Prostate gland (tissue), 2 donors: ENCODE measurements around the gene XPO6. TPM values are rescaled to one million over a fixed set of nuclear protein-coding genes. Genes with fewer than 3 reads are reported as not detected.
A peak's percentile ranks its signal among the peaks of the same experiment; 100 is the strongest.

Experiments
- DNase-seq: peaks from one replicate; pipeline ENCODE4 v3.0.0-alpha.2; 2019; ENCODE audit warnings: low spot score
- H3K27ac ChIP-seq, 2 donors: fragments of 200-600 bp; sonication (generic); 2 replicates each; pipeline ENCODE4 v1.5.1; 2017 to 2019
- H3K27me3 ChIP-seq: fragments of 200-600 bp; sonication (generic); replicated peaks from 2 replicates; pipeline ENCODE4 v1.5.1; 2019; ENCODE audit not compliant: insufficient read depth
- H3K36me3 ChIP-seq, 2 donors: fragments of 200-600 bp; sonication (generic); 1 replicate in 1 of 2; 2 replicates in 1 of 2; pipeline versions ENCODE4 v1.5.1 to v1.8.1; 2017 to 2019
- H3K4me1 ChIP-seq: fragments of 200-600 bp; sonication (generic); replicated peaks from 2 replicates; pipeline ENCODE4 v1.5.1; 2019
- H3K4me3 ChIP-seq, 2 donors: fragments of 200-600 bp; sonication (generic); 2 replicates each; pipeline ENCODE4 v1.5.1; 2017 to 2019
- H3K9me3 ChIP-seq: fragments of 200-600 bp; sonication (generic); 2 replicates; pipeline ENCODE4 v1.5.1; 2017
- POLR2A ChIP-seq: fragments of 450-650 bp; IDR thresholded peaks from one replicate; pipeline ENCODE4 v1.6.1; 2016; ENCODE audit warnings: antibody characterized with exemption, mild to moderate bottlenecking
- POLR2AphosphoS5 ChIP-seq: sonication (generic); formaldehyde crosslinking; IDR thresholded peaks from one replicate; pipeline ENCODE4 v1.6.1; 2017; ENCODE audit warnings: antibody characterized with exemption
- WGBS: methylation state at CpG from one replicate; pipeline ENCODE4 v1.1.5; 2018; 5-methylcytosine and 5-hydroxymethylcytosine counted together
- intact Hi-C: fragments of 100-400 bp; cut with DNase I; formaldehyde crosslinking; loops from one replicate; pipeline ENCODE4 v1.14.2; 2022
- total RNA-seq, 2 donors: library from RNA; depleted of rRNA; stranded (reverse); fragments of >200 nt; gene quantifications; one replicate each; pipeline ENCODE4 v1.1.0, GENCODE V29; 2016
- TF ChIP-seq, protein P1 (sequence below), 4 experiments: fragments of 200-600 bp in 2 of 4; fragments of 450-650 bp in 2 of 4; sonication (generic) in 2 of 4; IDR thresholded peaks; 1 replicate in 3 of 4; 2 replicates in 1 of 4; pipeline ENCODE4 v1.5.1; 2016 to 2019; ENCODE audit warnings: antibody characterized with exemption in 4 of 4, mild to moderate bottlenecking in 2 of 4, moderate library complexity in 2 of 4

XPO6 gene
- total RNA-seq, 2 donors from 2014 or later = 51.1 to 145 TPM

DNA sequence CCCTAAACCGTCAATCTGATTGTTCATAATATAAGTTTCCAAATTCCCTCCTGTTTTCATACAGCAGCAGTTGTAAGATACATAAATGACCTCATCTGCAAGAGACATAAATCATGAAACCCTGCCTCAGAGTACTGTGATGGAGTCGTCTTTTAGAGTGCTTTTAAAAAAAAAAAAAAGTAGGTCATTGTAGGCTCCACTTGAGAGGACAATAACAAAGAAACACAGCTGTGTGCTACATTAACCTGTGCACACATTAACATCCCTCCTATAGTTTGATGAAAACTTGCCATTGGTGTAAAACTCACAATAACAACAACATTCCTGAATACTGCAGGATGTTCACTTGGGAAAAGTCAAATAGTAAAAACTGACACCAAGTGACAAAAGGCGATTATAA lies 56.5 kb downstream of the XPO6 start:
- TF ChIP-seq POLR2A = no peak
- no peak for TF ChIP-seq POLR2AphosphoS5
- TF ChIP-seq, protein P1, sequence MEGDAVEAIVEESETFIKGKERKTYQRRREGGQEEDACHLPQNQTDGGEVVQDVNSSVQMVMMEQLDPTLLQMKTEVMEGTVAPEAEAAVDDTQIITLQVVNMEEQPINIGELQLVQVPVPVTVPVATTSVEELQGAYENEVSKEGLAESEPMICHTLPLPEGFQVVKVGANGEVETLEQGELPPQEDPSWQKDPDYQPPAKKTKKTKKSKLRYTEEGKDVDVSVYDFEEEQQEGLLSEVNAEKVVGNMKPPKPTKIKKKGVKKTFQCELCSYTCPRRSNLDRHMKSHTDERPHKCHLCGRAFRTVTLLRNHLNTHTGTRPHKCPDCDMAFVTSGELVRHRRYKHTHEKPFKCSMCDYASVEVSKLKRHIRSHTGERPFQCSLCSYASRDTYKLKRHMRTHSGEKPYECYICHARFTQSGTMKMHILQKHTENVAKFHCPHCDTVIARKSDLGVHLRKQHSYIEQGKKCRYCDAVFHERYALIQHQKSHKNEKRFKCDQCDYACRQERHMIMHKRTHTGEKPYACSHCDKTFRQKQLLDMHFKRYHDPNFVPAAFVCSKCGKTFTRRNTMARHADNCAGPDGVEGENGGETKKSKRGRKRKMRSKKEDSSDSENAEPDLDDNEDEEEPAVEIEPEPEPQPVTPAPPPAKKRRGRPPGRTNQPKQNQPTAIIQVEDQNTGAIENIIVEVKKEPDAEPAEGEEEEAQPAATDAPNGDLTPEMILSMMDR (IDR thresholded peaks at IDR 0.05) = no peak
- no peak for DNase-seq
- no peak overlapping the region for H3K27ac ChIP-seq
- no peaks in the 10 kb centered on the region for H3K4me1 ChIP-seq
- H3K4me3 ChIP-seq = no peak overlapping the region
- H3K27me3 ChIP-seq = no peaks in the 10 kb centered on the region
- no peaks in the 10 kb centered on the region for H3K36me3 ChIP-seq
- WGBS = 44% methylated on average over 3 of the region's 3 CpGs
- intact Hi-C loops = loop anchor here (10.0 kb wide), 1 partner anchor 50 kb away; no protein-coding TSS in a partner anchor
- no peaks in the 10 kb centered on the region for H3K9me3 ChIP-seq

DNA sequence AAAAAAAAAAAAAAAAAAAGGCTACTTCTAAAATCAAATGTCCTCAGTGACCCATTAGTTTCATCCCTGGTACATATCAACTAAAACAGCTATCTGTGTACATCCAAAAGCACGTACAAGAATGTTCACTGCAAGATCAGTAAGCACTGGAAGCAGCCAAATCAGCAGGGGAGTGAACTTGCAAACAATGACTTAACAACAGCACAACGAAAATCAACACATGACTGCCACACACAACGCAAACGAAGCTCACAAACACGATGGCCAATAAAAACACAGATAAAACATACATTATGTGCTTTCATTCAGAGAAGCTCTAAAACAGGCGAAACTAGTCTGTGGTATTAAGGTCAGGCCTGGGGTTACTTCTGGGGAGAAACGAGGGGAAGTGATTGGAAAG lies 60.6 kb downstream of the XPO6 start:
- WGBS = 59% methylated on average over 7 of the region's 7 CpGs
- DNase-seq = peak; percentile 20
- Histone ChIP-seq H3K4me1 (no peaks in the 10 kb centered on the region), H3K4me3 (no peak overlapping the region), H3K36me3 (peaks cover 0 to 8% of the 10 kb centered on the region in 2 donors), H3K9me3 (no peaks in the 10 kb centered on the region), H3K27ac (no peak overlapping the region), H3K27me3 (no peaks in the 10 kb centered on the region)
- intact Hi-C loops = loop anchor here (10.0 kb wide), 1 partner anchor 54 kb away; no protein-coding TSS in a partner anchor
- TF ChIP-seq POLR2A (no peak), POLR2AphosphoS5 (peak; percentile 63)
- TF ChIP-seq, protein P1 (IDR thresholded peaks at IDR 0.05) = no peak

DNA sequence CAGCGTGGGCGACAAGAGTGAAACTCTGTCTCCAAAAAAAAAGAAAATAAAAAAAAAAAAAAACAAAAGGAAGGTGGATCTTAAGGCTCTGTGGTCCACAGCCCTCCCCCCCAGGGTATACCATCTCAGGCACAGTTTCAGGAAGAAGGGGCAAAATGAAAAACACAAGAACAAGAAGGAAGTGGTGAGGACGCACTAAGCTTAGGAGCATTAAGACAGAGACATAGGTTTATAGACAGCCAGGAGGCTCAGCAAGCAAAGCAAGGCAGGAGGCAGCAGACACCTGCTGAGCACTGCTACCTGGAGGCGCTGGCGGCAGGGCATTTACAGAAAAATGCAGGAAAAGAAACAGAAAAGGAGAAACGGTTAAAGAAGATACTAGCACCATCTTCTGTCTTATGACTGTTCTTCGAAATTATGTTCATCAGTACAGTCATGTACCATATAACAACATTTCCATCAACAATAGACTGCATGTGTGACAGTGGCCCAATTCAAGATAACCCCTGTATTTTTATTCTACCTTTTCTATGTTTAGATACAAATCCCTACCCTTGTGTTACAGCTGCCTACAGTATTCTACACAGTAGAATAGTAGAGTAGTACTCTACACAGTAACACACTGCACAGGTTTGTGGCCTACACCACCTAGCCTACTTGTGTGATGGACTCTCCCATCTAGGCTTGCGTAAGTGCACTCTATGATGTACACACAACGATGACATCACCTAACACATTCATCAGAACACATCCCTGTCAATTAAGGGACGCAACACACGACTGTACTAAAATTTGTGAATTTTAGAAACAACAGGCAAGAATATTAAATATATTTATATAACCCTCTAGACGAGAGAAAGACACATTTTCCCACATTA lies 62.5 kb downstream of the XPO6 start:
- H3K27me3 ChIP-seq = no peaks in the 10 kb centered on the region

DNA sequence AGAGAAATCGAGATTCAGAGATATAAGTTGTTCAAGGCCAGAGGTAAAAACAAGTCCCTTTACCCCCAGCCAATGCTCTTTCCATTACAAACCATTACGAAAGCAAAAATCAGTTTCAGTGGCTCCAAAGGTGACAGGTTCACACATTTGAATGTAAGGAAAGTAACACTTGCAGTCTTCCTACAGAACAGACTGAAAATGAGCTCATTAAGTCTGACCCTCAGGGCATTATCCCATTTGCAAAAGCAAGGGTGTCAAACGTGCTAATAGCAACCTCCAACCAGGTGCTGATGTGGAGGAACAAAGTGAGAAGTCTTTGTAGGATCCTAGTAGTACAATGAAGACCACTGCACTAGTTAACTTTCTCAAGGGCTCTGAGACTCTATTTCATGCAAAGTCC lies 65.2 kb downstream of the XPO6 start:
- no peak overlapping the region for H3K27ac ChIP-seq
- peaks cover 0 to 8% of the 10 kb centered on the region in 2 donors for H3K36me3 ChIP-seq
- 85% methylated on average over 3 of the region's 3 CpGs for WGBS

More for the DNA sequence above, 62.5 kb downstream of the XPO6 start:
- no peaks in the 10 kb centered on the region for H3K4me1 ChIP-seq
- TF ChIP-seq, protein P1 (IDR thresholded peaks at IDR 0.05) = no peak
- TF ChIP-seq POLR2A (no peak), POLR2AphosphoS5 (no peak)
- intact Hi-C loops = no loop called here
- H3K4me3 ChIP-seq = no peak overlapping the region
- H3K27ac ChIP-seq = no peak overlapping the region
- peaks cover 0 to 8% of the 10 kb centered on the region in 2 donors for H3K36me3 ChIP-seq
- H3K9me3 ChIP-seq = no peaks in the 10 kb centered on the region
- WGBS = 94% methylated on average over 12 of the region's 12 CpGs
- DNase-seq = no peak

More for the DNA sequence above, 65.2 kb downstream of the XPO6 start:
- intact Hi-C loops = no loop called here
- no peak for DNase-seq
- Histone ChIP-seq H3K4me3 (no peak overlapping the region), H3K27me3 (no peaks in the 10 kb centered on the region), H3K9me3 (no peaks in the 10 kb centered on the region), H3K4me1 (no peaks in the 10 kb centered on the region)
- TF ChIP-seq POLR2A = no peak
- no peak for TF ChIP-seq POLR2AphosphoS5
- TF ChIP-seq, protein P1 (IDR thresholded peaks at IDR 0.05) = no peak
